Tibial nerve (tissue), 4 donors: ENCODE results near the gene PDLIM3. TPM values are rescaled to one million over a fixed set of nuclear protein-coding genes. Genes with fewer than 3 reads are reported as not detected.

Source experiments
- DNase-seq, 2 donors: peaks; one replicate each; pipeline ENCODE4 v3.0.0-alpha.2; 2019; ENCODE audit warnings: low spot score in 2 of 2
- H3K27ac ChIP-seq, 4 donors: fragments of 200-600 bp; sonication (generic) in 3 of 4; one replicate each; pipeline ENCODE4 v1.5.1; 2017 to 2019; ENCODE audit warnings: mild to moderate bottlenecking in 1 of 4
- H3K27me3 ChIP-seq, 2 donors: fragments of 200-600 bp; sonication (generic) in 1 of 2; one replicate each; pipeline versions ENCODE4 v1.5.1 to v1.6.0; 2017 to 2019
- H3K36me3 ChIP-seq, 3 donors: fragments of 200-600 bp; sonication (generic); one replicate each; pipeline ENCODE4 v1.5.1; 2018 to 2019
- H3K4me1 ChIP-seq, 4 donors: fragments of 200-600 bp; sonication (generic) in 3 of 4; one replicate each; pipeline ENCODE4 v1.5.1; 2017 to 2019
- H3K4me3 ChIP-seq, 4 donors: fragments of 200-600 bp; sonication (generic) in 3 of 4; one replicate each; pipeline ENCODE4 v1.5.1; 2017 to 2019; ENCODE audit warnings: mild to moderate bottlenecking in 1 of 4, moderate library complexity in 1 of 4
- H3K9me3 ChIP-seq, 4 donors: fragments of 200-600 bp; sonication (generic) in 3 of 4; one replicate each; pipeline ENCODE4 v1.5.1; 2017 to 2019
- CTCF ChIP-seq, 5 experiments: fragments of 200-600 bp in 3 of 5; fragments of 450-650 bp in 2 of 5; sonication (generic) in 3 of 5; IDR thresholded peaks; one replicate each; pipeline ENCODE4 v1.5.1; 2016 to 2019; ENCODE audit warnings: antibody characterized with exemption in 5 of 5, mild to moderate bottlenecking in 3 of 5, moderate library complexity in 2 of 5
- EP300 ChIP-seq, 2 donors: sonication (generic); formaldehyde crosslinking; IDR thresholded peaks; one replicate each; pipeline ENCODE4 v1.6.1; 2017; ENCODE audit warnings: antibody characterized with exemption in 2 of 2, mild to moderate bottlenecking in 1 of 2
- POLR2A ChIP-seq, 2 donors: fragments of 450-650 bp; IDR thresholded peaks; one replicate each; pipeline ENCODE4 v1.6.1; 2017; ENCODE audit warnings: antibody characterized with exemption in 2 of 2, mild to moderate bottlenecking in 2 of 2, moderate library complexity in 2 of 2
- WGBS, 2 donors: methylation state at CpG; one replicate each; pipeline ENCODE4 v1.1.5; 2018; 5-methylcytosine and 5-hydroxymethylcytosine counted together
- total RNA-seq, 4 donors: library from RNA; depleted of rRNA; stranded (reverse); fragments of >200 nt; gene quantifications; one replicate each; pipeline ENCODE4 v1.1.0, GENCODE V29; 2016

The PDLIM3 gene
- total RNA-seq, 4 donors from 2014 or later, result 24.5 to 56.9 (median 45.0) TPM

- Histone ChIP-seq H3K9me3 (no peaks in the 10 kb centered on the region), H3K4me3 (no peak overlapping the region), H3K27ac (no peak overlapping the region), H3K4me1 (no peaks in the 10 kb centered on the region), H3K27me3 (peaks cover 0 to 4% of the 10 kb centered on the region in 2 donors), H3K36me3 (peaks cover 0 to 10% (median 0%) of the 10 kb centered on the region in 3 donors)
- WGBS, 2 donors, result 89 to 95% methylated on average over 5 of the region's 5 CpGs
- DNase-seq, result no peak
- TF ChIP-seq POLR2A (IDR thresholded peaks at IDR 0.05) (no peak), EP300 (IDR thresholded peaks at IDR 0.05) (no peak), CTCF (IDR thresholded peaks at IDR 0.05) (no peak)
Measured at GRCh38 chr4:185510806-185511205, 24.5 kb downstream of the PDLIM3 start.

GRCh38 chr4:185508181-185508580 is 27.1 kb downstream of the PDLIM3 start:
- Histone ChIP-seq H3K36me3 (peaks cover 0 to 4% (median 0%) of the 10 kb centered on the region in 3 donors), H3K27me3 (no peaks in the 10 kb centered on the region), H3K4me1 (peaks cover 0 to 8% (median 0%) of the 10 kb centered on the region in 4 donors), H3K9me3 (no peaks in the 10 kb centered on the region), H3K4me3 (no peak overlapping the region), H3K27ac (no peak overlapping the region)
- WGBS, 2 donors, result 74 to 78% methylated on average over 4 of the region's 4 CpGs
- TF ChIP-seq POLR2A (IDR thresholded peaks at IDR 0.05), result no peak
- TF ChIP-seq EP300 (IDR thresholded peaks at IDR 0.05), result no peak
- no peak for TF ChIP-seq CTCF (IDR thresholded peaks at IDR 0.05)
- no peak for DNase-seq

- no peak overlapping the region for H3K4me3 ChIP-seq
- H3K4me1 ChIP-seq, result peaks cover 0 to 8% (median 0%) of the 10 kb centered on the region in 4 donors
- H3K36me3 ChIP-seq, result peaks cover 0 to 16% (median 0%) of the 10 kb centered on the region in 3 donors
- H3K9me3 ChIP-seq, result peaks cover 0 to under 1% (median 0%) of the 10 kb centered on the region in 4 donors
- WGBS, 2 donors, result 93 to 94% methylated on average over 20 of the region's 20 CpGs
- no peak overlapping the region for H3K27ac ChIP-seq
- DNase-seq, result no peak
- TF ChIP-seq CTCF (IDR thresholded peaks at IDR 0.05) (no peak), EP300 (IDR thresholded peaks at IDR 0.05) (no peak), POLR2A (IDR thresholded peaks at IDR 0.05) (no peak)
- no peaks in the 10 kb centered on the region for H3K27me3 ChIP-seq
Measured at GRCh38 chr4:185506422-185506821, 28.9 kb downstream of the PDLIM3 start.

- peaks cover 0 to 23% (median 0%) of the 10 kb centered on the region in 3 donors for H3K36me3 ChIP-seq
- TF ChIP-seq EP300 (IDR thresholded peaks at IDR 0.05) (peak in 1 of 2 donors; percentile 58), CTCF (IDR thresholded peaks at IDR 0.05) (no peak)
- peaks cover 0 to 15% (median 0%) of the 10 kb centered on the region in 4 donors for H3K9me3 ChIP-seq
- 40 to 54% methylated on average over 21 of the region's 21 CpGs for WGBS, 2 donors
- peak overlapping the region in 2 of 4 donors; percentile 3 to 35 for H3K4me3 ChIP-seq
- H3K27ac ChIP-seq, result peak overlapping the region in 3 of 4 donors; percentile 6 to 49 (median 30)
- peaks cover 0 to 8% (median 0%) of the 10 kb centered on the region in 4 donors for H3K4me1 ChIP-seq
- H3K27me3 ChIP-seq, result no peaks in the 10 kb centered on the region
- peak in 1 of 2 donors; percentile 11 for DNase-seq
Measured at GRCh38 chr4:185504098-185505047, 30.9 kb downstream of the PDLIM3 start.

GRCh38 chr4:185502386-185502785 is 32.9 kb downstream of the PDLIM3 start:
- no peak overlapping the region for H3K27ac ChIP-seq
- TF ChIP-seq POLR2A (IDR thresholded peaks at IDR 0.05) (no peak), CTCF (IDR thresholded peaks at IDR 0.05) (no peak), EP300 (IDR thresholded peaks at IDR 0.05) (no peak)
- peaks cover 0 to 23% (median 0%) of the 10 kb centered on the region in 3 donors for H3K36me3 ChIP-seq
- no peak overlapping the region for H3K4me3 ChIP-seq
- H3K4me1 ChIP-seq, result peaks cover 0 to 8% (median 0%) of the 10 kb centered on the region in 4 donors
- DNase-seq, result no peak
- no peaks in the 10 kb centered on the region for H3K27me3 ChIP-seq
- WGBS, 2 donors, result 82 to 90% methylated on average over 11 of the region's 11 CpGs
- peaks cover 0 to 15% (median 0%) of the 10 kb centered on the region in 4 donors for H3K9me3 ChIP-seq
